OCI-LY7 (cell line): ENCODE measurements around the gene NFKBIB. TPM values are rescaled to one million over a fixed set of nuclear protein-coding genes. Genes with fewer than 3 reads are reported as not detected.

Experiments used
- BruUV-seq: library from RNA; stranded (reverse); fragments of 400-500 nt; replicated peaks from 2 replicates; lab custom pipeline; 2021; lab: Mats Ljungman, UMichigan
- CTCF ChIA-PET: fragments of 300-600 bp; sonication (Branson Sonifier 250); formaldehyde crosslinking; loops from one replicate; lab custom pipeline; 2022; ENCODE audit warnings: antibody characterized with exemption; ENCODE audit not compliant: unreplicated experiment; lab: Charles Lee
- POLR2A ChIA-PET: fragments of 300-600 bp; sonication (Branson Sonifier 250); formaldehyde crosslinking; loops from one replicate; lab custom pipeline; 2022; ENCODE audit warnings: antibody characterized with exemption; lab: Charles Lee
- DNase-seq: peaks from one replicate; pipeline ENCODE4 v3.0.0-alpha.2; 2015; ENCODE audit warnings: low spot score
- H2AFZ ChIP-seq: fragments of 200-600 bp; sonication (generic), shearing (Covaris generic); 2 replicates; pipeline ENCODE4 v1.6.1; 2014; ENCODE audit warnings: mild to moderate bottlenecking, antibody characterized with exemption, low read length, moderate library complexity
- H3K27ac ChIP-seq: fragments of 200-600 bp; sonication (generic); 2 replicates; pipeline ENCODE4 v1.5.1; 2014; ENCODE audit warnings: mixed run types, low read depth, mild to moderate bottlenecking, moderate library complexity, low read length, inconsistent platforms; ENCODE audit not compliant: poor library complexity, severe bottlenecking
- H3K36me3 ChIP-seq: fragments of 200-600 bp; sonication (generic); 2 replicates; pipeline ENCODE4 v1.6.1; 2014; ENCODE audit warnings: mild to moderate bottlenecking, antibody characterized with exemption, low read length, moderate library complexity, mixed read lengths; ENCODE audit not compliant: insufficient read depth
- H3K4me1 ChIP-seq: fragments of 200-600 bp; sonication (generic); 2 replicates; pipeline ENCODE4 v1.5.1; 2014; ENCODE audit warnings: mild to moderate bottlenecking, low read length; ENCODE audit not compliant: insufficient read depth, poor library complexity, severe bottlenecking
- H3K4me2 ChIP-seq: fragments of 200-600 bp; sonication (generic); 2 replicates; pipeline ENCODE4 v1.6.1; 2014; ENCODE audit warnings: mild to moderate bottlenecking, low read length
- H3K4me3 ChIP-seq: fragments of 200-600 bp; sonication (generic); 2 replicates; pipeline ENCODE4 v1.5.1; 2014; ENCODE audit warnings: mild to moderate bottlenecking, low read depth, low read length; ENCODE audit not compliant: poor library complexity, severe bottlenecking
- H3K79me2 ChIP-seq: fragments of 200-600 bp; sonication (generic); 2 replicates; pipeline ENCODE4 v1.6.1; 2016; ENCODE audit warnings: low read depth, mild to moderate bottlenecking, low read length, moderate library complexity, mixed read lengths; ENCODE audit not compliant: insufficient read depth
- H3K9me2 ChIP-seq: fragments of 200-600 bp; sonication (generic); 2 replicates; pipeline ENCODE4 v1.6.1; 2016; ENCODE audit warnings: mild to moderate bottlenecking, low read length, mixed read lengths; ENCODE audit not compliant: insufficient read depth
- H3K9me3 ChIP-seq: fragments of 200-600 bp; sonication (generic); 2 replicates; pipeline ENCODE4 v1.6.1; 2014; ENCODE audit warnings: mild to moderate bottlenecking, mixed run types, low read length, mixed read lengths
- H4K20me1 ChIP-seq: fragments of 200-600 bp; sonication (generic); 2 replicates; pipeline ENCODE4 v1.6.1; 2014; ENCODE audit warnings: mild to moderate bottlenecking, antibody characterized with exemption, low read length, moderate library complexity, mixed read lengths; ENCODE audit not compliant: insufficient read depth
- EZH2phosphoT487 ChIP-seq: fragments of 200-600 bp; sonication (generic); IDR thresholded peaks from 2 replicates; pipeline ENCODE4 v1.6.1; 2018; ENCODE audit warnings: low read depth, borderline replicate concordance, mild to moderate bottlenecking, mixed run types, antibody characterized with exemption, low read length, moderate library complexity, mixed read lengths
- intact Hi-C: fragments of 100-400 bp; cut with micrococcal nuclease; formaldehyde crosslinking; loops from one replicate; pipeline ENCODE4 v1.10.0; 2022; ENCODE audit not compliant: unreplicated experiment
- total RNA-seq, 2 experiments: library from RNA; depleted of rRNA in 1 of 2; stranded (reverse); fragments of >200 nt in 1 of 2; shearing (Covaris generic) in 1 of 2; gene quantifications; 2 replicates each; pipeline ENCODE4 v1.2.3, GENCODE V29; 2014 to 2022
- TF ChIP-seq, protein P1 (sequence below): fragments of 200-600 bp; sonication (generic); conservative IDR thresholded peaks from 2 replicates; pipeline ENCODE4 v1.5.1; 2014; ENCODE audit warnings: mild to moderate bottlenecking, antibody characterized with exemption, low read length, moderate library complexity, mixed read lengths

The NFKBIB gene
- total RNA-seq, 2 experiments from 2014 or later, result 20.4 to 25.3 TPM

DNA sequence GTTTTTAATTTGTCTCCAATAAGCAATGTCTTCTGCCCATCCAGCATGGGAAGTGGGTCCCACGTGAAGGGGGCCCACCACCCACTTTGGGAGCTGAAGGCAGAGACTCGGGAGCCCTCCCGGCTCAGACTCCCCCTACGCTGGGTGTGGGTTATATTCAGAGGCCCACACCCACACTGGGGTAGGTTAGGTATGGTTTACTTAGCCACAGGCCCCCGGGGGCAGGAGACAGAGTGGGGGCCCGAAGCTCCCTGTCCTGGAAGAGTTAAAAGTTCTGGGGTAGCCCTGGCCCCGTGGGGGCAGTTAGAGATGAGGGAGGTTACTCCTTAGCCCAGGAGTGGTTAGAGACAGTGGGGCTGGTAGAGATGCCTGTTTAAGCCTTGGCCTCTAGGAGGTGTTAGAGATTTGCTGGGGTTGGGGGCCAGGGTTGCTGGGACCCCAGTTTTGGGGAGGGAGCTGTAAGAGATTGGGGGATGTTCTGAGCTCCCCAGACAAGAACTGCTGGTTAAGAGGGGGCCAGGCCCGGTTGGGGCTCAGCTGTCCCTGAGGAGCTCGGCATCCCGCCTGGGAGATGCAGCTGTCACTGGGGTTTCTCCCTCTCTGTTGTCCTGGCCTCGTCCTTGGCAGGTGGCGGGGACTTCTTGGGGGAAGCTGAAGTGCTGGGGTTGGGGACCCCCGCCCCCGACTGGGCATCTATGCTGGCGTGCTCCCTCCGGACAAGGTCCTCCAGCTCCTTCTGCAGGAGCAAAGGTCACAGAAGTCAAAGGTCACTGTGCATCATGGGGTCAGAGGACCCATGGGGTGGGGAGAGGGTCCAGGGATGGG, 21.0 kb upstream of the NFKBIB start:
- no peak for TF ChIP-seq EZH2phosphoT487
- TF ChIP-seq, protein P1, sequence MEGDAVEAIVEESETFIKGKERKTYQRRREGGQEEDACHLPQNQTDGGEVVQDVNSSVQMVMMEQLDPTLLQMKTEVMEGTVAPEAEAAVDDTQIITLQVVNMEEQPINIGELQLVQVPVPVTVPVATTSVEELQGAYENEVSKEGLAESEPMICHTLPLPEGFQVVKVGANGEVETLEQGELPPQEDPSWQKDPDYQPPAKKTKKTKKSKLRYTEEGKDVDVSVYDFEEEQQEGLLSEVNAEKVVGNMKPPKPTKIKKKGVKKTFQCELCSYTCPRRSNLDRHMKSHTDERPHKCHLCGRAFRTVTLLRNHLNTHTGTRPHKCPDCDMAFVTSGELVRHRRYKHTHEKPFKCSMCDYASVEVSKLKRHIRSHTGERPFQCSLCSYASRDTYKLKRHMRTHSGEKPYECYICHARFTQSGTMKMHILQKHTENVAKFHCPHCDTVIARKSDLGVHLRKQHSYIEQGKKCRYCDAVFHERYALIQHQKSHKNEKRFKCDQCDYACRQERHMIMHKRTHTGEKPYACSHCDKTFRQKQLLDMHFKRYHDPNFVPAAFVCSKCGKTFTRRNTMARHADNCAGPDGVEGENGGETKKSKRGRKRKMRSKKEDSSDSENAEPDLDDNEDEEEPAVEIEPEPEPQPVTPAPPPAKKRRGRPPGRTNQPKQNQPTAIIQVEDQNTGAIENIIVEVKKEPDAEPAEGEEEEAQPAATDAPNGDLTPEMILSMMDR, result peak; percentile 52
- Histone ChIP-seq H3K36me3 (no peaks in the 10 kb centered on the region), H3K4me3 (peak overlapping the region; percentile 65), H2AFZ (peak overlapping the region; percentile 40; the same call in 1 of the 2 replicates), H3K27ac (peak overlapping the region; percentile 90), H3K9me3 (no peaks in the 10 kb centered on the region), H3K4me2 (peak overlapping the region; percentile 94), H3K9me2 (no peaks in the 10 kb centered on the region), H3K79me2 (no peaks in the 10 kb centered on the region), H4K20me1 (no peaks in the 10 kb centered on the region), H3K4me1 (peaks cover 26% of the 10 kb centered on the region)
- ChIA-PET POLR2A (interaction anchor here (0.6 to 2.1 kb wide), 6 partner anchors 11 to 142 kb away, joined by 3 to 10 read pairs (median 4); no protein-coding TSS in a partner anchor), CTCF (interaction anchor here (0.6 to 1.5 kb wide), 4 partner anchors 9 to 155 kb away, joined by 3 to 7 read pairs (median 5); no protein-coding TSS in a partner anchor)
- BruUV-seq, result TSS peak; percentile 93
- intact Hi-C loops, result no loop called here
- no peak for DNase-seq

DNA sequence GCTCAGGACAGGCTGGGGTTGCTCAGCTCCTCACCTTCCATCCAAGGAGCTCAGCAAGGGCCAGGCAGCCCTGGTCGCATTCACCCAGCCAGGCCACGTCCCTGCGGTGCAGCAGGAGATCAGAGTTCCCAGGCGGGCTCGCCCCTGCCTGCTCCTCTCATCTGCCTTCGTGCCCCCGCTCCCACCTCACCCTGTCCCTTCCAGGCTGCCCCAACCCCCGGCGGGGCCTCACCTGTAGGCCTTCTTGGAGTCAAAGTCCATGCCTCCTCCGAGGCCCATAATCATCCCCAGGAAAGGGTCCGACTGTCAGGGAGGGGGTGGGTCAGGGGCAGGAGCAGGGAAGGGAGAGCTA, 20.4 kb upstream of the NFKBIB start:
- Histone ChIP-seq H3K27ac (peak overlapping the region; percentile 90), H4K20me1 (no peaks in the 10 kb centered on the region), H3K36me3 (no peaks in the 10 kb centered on the region), H3K79me2 (no peaks in the 10 kb centered on the region), H3K4me1 (peaks cover 26% of the 10 kb centered on the region), H3K9me3 (no peaks in the 10 kb centered on the region), H3K4me3 (no peak overlapping the region), H3K9me2 (no peaks in the 10 kb centered on the region), H3K4me2 (peak overlapping the region; percentile 94), H2AFZ (no peak overlapping the region)
- no peak for DNase-seq
- TF ChIP-seq EZH2phosphoT487, result no peak
- ChIA-PET POLR2A (interaction anchor here (1.0 to 1.5 kb wide), 3 partner anchors 11 to 27 kb away, joined by 3 to 4 read pairs (median 3); no protein-coding TSS in a partner anchor), CTCF (interaction anchor here (1.3 to 1.5 kb wide), 2 partner anchors 8 to 10 kb away, joined by 5 to 7 read pairs; no protein-coding TSS in a partner anchor)
- intact Hi-C loops, result no loop called here
- no TSS peak for BruUV-seq

GRCh38 chr19:38880076-38880881, 19.5 kb upstream of the NFKBIB start:
- POLR2A ChIA-PET, result no interaction called here
- peaks cover 26% of the 10 kb centered on the region for H3K4me1 ChIP-seq
- CTCF ChIA-PET, result no interaction called here

More at GRCh38 chr19:38880076-38880881, 19.5 kb upstream of the NFKBIB start:
- H3K9me3 ChIP-seq, result no peaks in the 10 kb centered on the region
- H3K9me2 ChIP-seq, result no peaks in the 10 kb centered on the region
- no peak overlapping the region for H2AFZ ChIP-seq
- TF ChIP-seq EZH2phosphoT487, result no peak
- TF ChIP-seq, protein P1, result no peak
- intact Hi-C loops, result no loop called here
- no peaks in the 10 kb centered on the region for H3K36me3 ChIP-seq
- H3K27ac ChIP-seq, result no peak overlapping the region
- BruUV-seq, result no TSS peak
- H3K79me2 ChIP-seq, result no peaks in the 10 kb centered on the region
- DNase-seq, result no peak
- no peak overlapping the region for H3K4me3 ChIP-seq
- H4K20me1 ChIP-seq, result no peaks in the 10 kb centered on the region
- H3K4me2 ChIP-seq, result no peak overlapping the region
